Esophagus (tissue), 2 donors: ENCODE results near the gene MEIS2. TPM values are rescaled to one million over a fixed set of nuclear protein-coding genes. Genes with fewer than 3 reads are reported as not detected.

Experiments used
- H3K27ac ChIP-seq, 2 donors: one replicate each; pipeline ENCODE4 v1.5.1; 2013; ENCODE audit warnings: low read depth in 2 of 2, mild to moderate bottlenecking in 2 of 2, inconsistent platforms in 1 of 2, low read length in 1 of 2, moderate library complexity in 1 of 2
- H3K27me3 ChIP-seq, 2 donors: one replicate each; pipeline ENCODE4 v1.6.1; 2013; ENCODE audit warnings: low read length in 2 of 2, control low read depth in 1 of 2, mild to moderate bottlenecking in 1 of 2; ENCODE audit not compliant: insufficient read depth in 2 of 2, control insufficient read depth in 1 of 2
- H3K36me3 ChIP-seq, 2 donors: one replicate each; pipeline ENCODE4 v1.6.1; 2013; ENCODE audit warnings: low read length in 1 of 2; ENCODE audit not compliant: control insufficient read depth in 2 of 2, insufficient read depth in 2 of 2
- H3K4me1 ChIP-seq, 2 donors: one replicate each; pipeline ENCODE4 v1.6.1; 2013; ENCODE audit warnings: low read length in 1 of 2; ENCODE audit not compliant: control insufficient read depth in 2 of 2, insufficient read depth in 2 of 2
- H3K4me3 ChIP-seq, 2 donors: one replicate each; pipeline ENCODE4 v1.5.1; 2013; ENCODE audit warnings: low read length in 2 of 2, mild to moderate bottlenecking in 2 of 2, low read depth in 1 of 2, moderate library complexity in 1 of 2
- H3K9me3 ChIP-seq, 2 donors: one replicate each; pipeline ENCODE4 v1.6.1; 2013; ENCODE audit warnings: mild to moderate bottlenecking in 2 of 2, low read depth in 1 of 2, low read length in 1 of 2, moderate library complexity in 1 of 2; ENCODE audit not compliant: control insufficient read depth in 2 of 2, insufficient read depth in 1 of 2
- whole genome bisulfite sequencing, 2 donors: extraction: QIAGEN DNeasy Blood & Tissue Kit; methylation state at CpG; one replicate each; pipeline ENCODE4 v1.1.7; 2013; 5-methylcytosine and 5-hydroxymethylcytosine counted together
- polyA plus RNA-seq, 2 donors: library from polyadenylated mRNA; stranded (reverse); fragments of 200-250 nt; gene quantifications; one replicate each; pipeline ENCODE4 v1.2.3, GENCODE V29; 2013
- donor health status: healthy with polysubstance abuse.
- donor health status: Bipolar disorder and iron deficiency.

Gene MEIS2
- polyA plus RNA-seq: 1 to 10 TPM; 6.0 to 8.8 TPM

GRCh38 chr15:37100109-37100965, at the start of gene MEIS2:
Gene MEIS2 (minus strand): TSS chr15:37100549. CDS start chr15:37099466, 1,083 bp downstream.
- Histone ChIP-seq H3K4me1 (peaks cover 0 to 2% of the 10 kb centered on the region in 2 donors), H3K27ac (peak within 1 kb of the TSS; percentile 97 to 98), H3K4me3 (peak within 1 kb of the TSS; percentile 72 to 75), H3K9me3 (no peaks in the 10 kb centered on the region), H3K27me3 (no peaks in the 10 kb centered on the region), H3K36me3 (no peaks in the 10 kb centered on the region)
- 1 to 2% methylated on average over 47 to 67 of the region's 67 CpGs for WGBS, 2 donors

- Histone ChIP-seq H3K4me3 (no peak overlapping the region), H3K27me3 (no peaks in the 10 kb centered on the region), H3K36me3 (no peaks in the 10 kb centered on the region), H3K27ac (no peak overlapping the region), H3K4me1 (no peaks in the 10 kb centered on the region), H3K9me3 (no peaks in the 10 kb centered on the region)
Measured at GRCh38 chr15:37149146-37149545, 48.8 kb upstream of the MEIS2 start.

- Histone ChIP-seq H3K4me1 (no peaks in the 10 kb centered on the region), H3K27ac (no peak overlapping the region), H3K9me3 (no peaks in the 10 kb centered on the region), H3K27me3 (no peaks in the 10 kb centered on the region), H3K4me3 (no peak overlapping the region), H3K36me3 (no peaks in the 10 kb centered on the region)
- WGBS, 2 donors: 49 to 71% methylated on average over 3 of the region's 3 CpGs
Measured at GRCh38 chr15:37148714-37149113, 48.4 kb upstream of the MEIS2 start.

- Histone ChIP-seq H3K27ac (no peak overlapping the region), H3K36me3 (no peaks in the 10 kb centered on the region), H3K4me3 (no peak overlapping the region), H3K27me3 (no peaks in the 10 kb centered on the region), H3K9me3 (no peaks in the 10 kb centered on the region), H3K4me1 (no peaks in the 10 kb centered on the region)
Measured at GRCh38 chr15:37143351-37143750, 43.0 kb upstream of the MEIS2 start.

- H3K4me3 ChIP-seq: no peak overlapping the region
- no peak overlapping the region for H3K27ac ChIP-seq
- H3K9me3 ChIP-seq: no peaks in the 10 kb centered on the region
- H3K27me3 ChIP-seq: no peaks in the 10 kb centered on the region
- H3K36me3 ChIP-seq: no peaks in the 10 kb centered on the region
- no peaks in the 10 kb centered on the region for H3K4me1 ChIP-seq
Measured at GRCh38 chr15:37142371-37142770, 42.0 kb upstream of the MEIS2 start.

GRCh38 chr15:37140531-37141058, 40.2 kb upstream of the MEIS2 start:
- H3K9me3 ChIP-seq: no peaks in the 10 kb centered on the region
- 80 to 83% methylated on average over 3 of the region's 3 CpGs for WGBS, 2 donors
- no peaks in the 10 kb centered on the region for H3K27me3 ChIP-seq
- no peak overlapping the region for H3K27ac ChIP-seq
- H3K36me3 ChIP-seq: no peaks in the 10 kb centered on the region
- no peaks in the 10 kb centered on the region for H3K4me1 ChIP-seq
- no peak overlapping the region for H3K4me3 ChIP-seq

GRCh38 chr15:37138591-37139215, 38.4 kb upstream of the MEIS2 start:
- no peaks in the 10 kb centered on the region for H3K27me3 ChIP-seq
- H3K9me3 ChIP-seq: no peaks in the 10 kb centered on the region
- 67 to 69% methylated on average over 5 of the region's 5 CpGs for WGBS, 2 donors
- no peak overlapping the region for H3K27ac ChIP-seq
- no peak overlapping the region for H3K4me3 ChIP-seq
- no peaks in the 10 kb centered on the region for H3K36me3 ChIP-seq
- no peaks in the 10 kb centered on the region for H3K4me1 ChIP-seq

- H3K4me1 ChIP-seq: no peaks in the 10 kb centered on the region
- 61 to 69% methylated on average over 2 of the region's 2 CpGs for WGBS, 2 donors
- no peaks in the 10 kb centered on the region for H3K9me3 ChIP-seq
- no peak overlapping the region for H3K27ac ChIP-seq
- H3K27me3 ChIP-seq: no peaks in the 10 kb centered on the region
- H3K4me3 ChIP-seq: no peak overlapping the region
- H3K36me3 ChIP-seq: no peaks in the 10 kb centered on the region
Measured at GRCh38 chr15:37137221-37137620, 36.9 kb upstream of the MEIS2 start.

GRCh38 chr15:37136666-37137065, 36.3 kb upstream of the MEIS2 start:
- 88 to 92% methylated on average over 2 of the region's 2 CpGs for WGBS, 2 donors
- no peaks in the 10 kb centered on the region for H3K27me3 ChIP-seq
- H3K27ac ChIP-seq: no peak overlapping the region
- H3K4me1 ChIP-seq: no peaks in the 10 kb centered on the region
- H3K36me3 ChIP-seq: no peaks in the 10 kb centered on the region
- no peaks in the 10 kb centered on the region for H3K9me3 ChIP-seq
- no peak overlapping the region for H3K4me3 ChIP-seq
